DMS114 treated with DMSO at 0.1 percent for 48 hours (cell line): ENCODE measurements around the gene TGM5.
"Not testable (repeated sequence)": the region's sequence is repeated elsewhere in the genome, so short reads cannot be mapped to it uniquely, and the experiment has no call there.

Source experiments
- DNase-seq: peaks from one replicate; lab custom pipeline; 2025; ENCODE audit not compliant: unreplicated experiment; lab: John Stamatoyannopoulos, UW

The TGM5 gene

GRCh38 chr15:43275740-43276562 is 9.2 kb upstream of the TGM5 start:
- DNase-seq, result no peak

- DNase-seq, result no peak
Measured at GRCh38 chr15:43274136-43274535, 7.4 kb upstream of the TGM5 start.

- no peak for DNase-seq
Measured at GRCh38 chr15:43273243-43273642, 6.5 kb upstream of the TGM5 start.

GRCh38 chr15:43271908-43272307 is 5.2 kb upstream of the TGM5 start:
- not testable (repeated sequence) for DNase-seq

GRCh38 chr15:43270676-43271306 is 4.1 kb upstream of the TGM5 start:
- DNase-seq, result no peak

GRCh38 chr15:43270113-43270665 is 3.5 kb upstream of the TGM5 start:
- DNase-seq, result no peak

GRCh38 chr15:43268111-43269105 is 1.7 kb upstream of the TGM5 start:
- no peak for DNase-seq

- DNase-seq, result no peak
Measured at GRCh38 chr15:43267439-43267838, 711 bp upstream of the TGM5 start.

GRCh38 chr15:43266386-43266785 is 342 bp downstream of the TGM5 start:
- DNase-seq, result no peak

GRCh38 chr15:43260011-43260615 is 6.6 kb downstream of the TGM5 start:
- DNase-seq, result no peak

GRCh38 chr15:43258781-43259180 is 7.9 kb downstream of the TGM5 start:
- no peak for DNase-seq

GRCh38 chr15:43256341-43256740 is 10.4 kb downstream of the TGM5 start:
- no peak for DNase-seq

- DNase-seq, result no peak
Measured at GRCh38 chr15:43255376-43255775, 11.4 kb downstream of the TGM5 start.

GRCh38 chr15:43253431-43254403 is 13.0 kb downstream of the TGM5 start:
- DNase-seq, result no peak

- no peak for DNase-seq
Measured at GRCh38 chr15:43251871-43252250, 14.9 kb downstream of the TGM5 start.

GRCh38 chr15:43251185-43251870 is 15.4 kb downstream of the TGM5 start:
- no peak for DNase-seq

GRCh38 chr15:43250785-43251184 is 15.9 kb downstream of the TGM5 start:
- no peak for DNase-seq

GRCh38 chr15:43249699-43250203 is 17.0 kb downstream of the TGM5 start:
- DNase-seq, result no peak

GRCh38 chr15:43249236-43249635 is 17.5 kb downstream of the TGM5 start:
- DNase-seq, result no peak
